HG03025 (cell line): ENCODE data around the gene IQSEC1.

Experiments
- ATAC-seq: cut with Tn5 transposase; IDR thresholded peaks from one replicate; pipeline ENCODE4 v1.9.1; 2021; ENCODE audit warnings: mild to moderate bottlenecking, moderate library complexity; ENCODE audit not compliant: unreplicated experiment, low FRiP score

IQSEC1 gene

DNA sequence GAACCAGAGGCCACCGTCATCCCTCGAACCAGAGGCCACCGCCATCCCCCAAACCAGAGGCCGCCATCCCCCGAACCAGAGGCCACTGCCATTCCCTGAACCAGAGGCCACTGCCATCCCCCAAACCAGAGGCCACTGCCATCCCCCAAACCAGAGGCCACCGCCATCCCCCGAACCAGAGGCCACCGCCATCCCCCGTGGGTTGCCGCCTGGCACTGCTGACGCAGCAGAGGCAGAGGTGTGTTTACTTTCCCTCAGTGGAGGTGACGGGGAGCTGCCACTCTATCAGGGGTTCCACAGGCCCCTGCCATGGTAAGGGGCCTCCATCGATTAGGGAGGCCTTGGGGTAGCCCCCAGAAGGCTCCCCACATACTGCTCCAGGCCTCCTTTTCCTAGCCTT is 1.5 kb downstream of the IQSEC1 start:
- ATAC-seq, result no peak

DNA sequence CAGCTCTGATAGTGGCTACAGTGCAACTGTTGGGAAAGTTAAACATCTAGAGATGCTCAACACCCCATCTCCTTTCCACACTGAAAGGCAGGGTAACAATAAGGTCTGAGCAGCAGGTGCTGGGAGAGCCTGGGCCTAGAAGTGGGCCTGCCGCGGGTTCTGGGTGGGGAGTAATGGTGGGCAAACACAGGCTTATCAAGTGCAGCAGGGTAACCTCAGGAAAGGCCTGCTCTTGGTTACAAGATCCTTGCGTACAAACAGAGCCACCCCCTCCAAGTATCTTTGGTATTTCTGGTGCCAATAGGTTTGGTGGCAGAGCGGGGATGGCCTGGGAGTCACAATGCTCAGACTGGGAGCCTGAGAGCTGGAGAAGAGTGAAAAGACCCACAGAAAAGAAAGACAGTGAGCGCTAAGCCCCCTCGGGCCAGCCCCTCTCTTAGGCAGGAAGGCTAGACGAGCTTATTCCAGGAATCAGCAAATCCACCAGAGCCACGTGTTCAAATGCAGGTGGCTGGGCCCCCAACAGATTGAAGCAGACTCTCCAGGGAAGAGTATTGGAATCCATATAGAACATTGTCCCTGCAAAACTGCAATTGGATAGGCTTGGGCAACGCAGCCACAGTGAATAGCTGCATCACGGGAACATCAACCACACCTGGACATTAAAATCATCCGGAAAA is 2.7 kb downstream of the IQSEC1 start:
- ATAC-seq, result no peak

- no peak for ATAC-seq
Observed at GRCh38 chr3:13069495-13069894, 3.7 kb downstream of the IQSEC1 start.

GRCh38 chr3:13068269-13069010 is 4.8 kb downstream of the IQSEC1 start:
- ATAC-seq, result no peak

DNA sequence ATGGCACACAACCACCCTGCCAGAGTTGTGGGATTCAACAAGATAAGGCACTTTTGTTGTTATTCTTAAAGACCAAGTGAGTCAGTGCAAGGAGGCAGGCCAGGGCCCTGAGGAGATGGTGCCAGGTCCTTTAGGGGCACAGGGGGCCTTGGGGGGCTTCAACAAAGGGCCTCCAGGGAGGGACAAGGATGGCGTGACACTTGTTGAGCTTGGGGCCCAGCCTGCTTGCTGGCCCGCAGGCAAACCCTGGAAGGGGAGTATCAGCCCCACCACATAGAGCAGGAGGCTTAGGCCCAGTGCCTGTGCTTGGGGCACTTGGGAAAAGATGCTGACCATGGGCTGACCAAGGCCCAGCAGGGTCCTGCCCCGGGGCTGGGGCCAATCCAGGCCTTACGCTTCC is 5.5 kb downstream of the IQSEC1 start:
- ATAC-seq, result no peak

DNA sequence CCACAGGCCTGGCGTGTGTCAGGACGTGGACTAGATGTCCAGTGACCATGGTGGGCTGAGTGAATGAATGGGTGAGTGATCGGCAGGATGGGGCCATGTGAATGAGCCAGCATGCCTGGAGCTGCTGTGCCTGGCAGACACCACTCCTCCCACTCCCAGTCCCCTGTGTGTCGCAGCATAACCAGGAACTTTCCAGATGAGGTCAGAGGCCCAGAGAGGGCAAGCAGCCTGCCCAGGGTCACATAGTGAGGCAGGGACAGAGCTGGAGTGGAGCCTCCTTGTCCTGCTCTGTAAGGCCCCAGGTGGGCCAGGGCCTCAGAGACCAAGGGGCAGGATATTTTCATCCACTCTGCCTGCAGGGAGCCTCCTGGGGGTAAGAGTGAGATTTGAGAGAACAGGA is 6.4 kb downstream of the IQSEC1 start:
- ATAC-seq, result no peak

GRCh38 chr3:13066236-13066635 is 7.0 kb downstream of the IQSEC1 start:
- no peak for ATAC-seq

DNA sequence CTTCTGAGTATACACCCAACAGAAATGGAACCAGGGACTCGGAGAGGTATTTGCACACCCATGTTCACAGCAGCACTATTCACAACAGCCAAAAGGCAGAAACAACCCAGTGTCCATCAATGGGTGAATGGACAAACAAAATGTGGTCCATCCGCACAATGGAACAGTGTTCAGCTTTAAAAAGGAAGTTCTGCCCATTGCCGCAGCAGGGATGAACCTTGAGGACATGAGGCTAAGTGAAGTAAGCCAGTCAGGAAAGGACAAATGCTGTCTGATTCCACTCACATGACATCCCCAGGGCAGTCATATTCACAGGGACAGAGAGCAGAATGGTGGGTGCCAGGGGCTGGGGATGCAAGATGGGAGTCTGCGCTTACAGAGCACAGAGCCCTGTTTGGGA is 7.5 kb downstream of the IQSEC1 start:
- ATAC-seq, result no peak

GRCh38 chr3:13064964-13065363 is 8.3 kb downstream of the IQSEC1 start:
- ATAC-seq, result no peak

GRCh38 chr3:13064159-13064868 is 8.9 kb downstream of the IQSEC1 start:
- no peak for ATAC-seq

DNA sequence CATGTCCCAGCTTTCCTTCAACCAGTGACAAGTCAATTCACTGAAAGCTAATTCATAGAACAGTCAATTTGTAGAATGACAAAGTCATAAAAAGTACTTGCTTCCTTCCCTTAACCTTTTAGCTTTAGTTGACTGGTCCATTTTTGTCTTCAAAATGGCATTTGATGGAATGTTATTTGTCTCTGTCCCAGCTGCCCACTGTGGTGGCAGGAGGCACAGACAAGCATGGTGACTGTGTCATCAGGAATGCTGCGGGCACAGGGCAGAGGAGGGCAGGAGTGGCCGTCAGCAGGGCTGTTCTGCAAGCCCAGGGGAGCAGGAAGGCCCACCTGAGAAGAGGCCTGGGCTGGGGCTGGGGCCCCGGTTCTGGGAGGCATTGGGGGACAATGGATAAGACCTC is 10.0 kb downstream of the IQSEC1 start:
- no peak for ATAC-seq

DNA sequence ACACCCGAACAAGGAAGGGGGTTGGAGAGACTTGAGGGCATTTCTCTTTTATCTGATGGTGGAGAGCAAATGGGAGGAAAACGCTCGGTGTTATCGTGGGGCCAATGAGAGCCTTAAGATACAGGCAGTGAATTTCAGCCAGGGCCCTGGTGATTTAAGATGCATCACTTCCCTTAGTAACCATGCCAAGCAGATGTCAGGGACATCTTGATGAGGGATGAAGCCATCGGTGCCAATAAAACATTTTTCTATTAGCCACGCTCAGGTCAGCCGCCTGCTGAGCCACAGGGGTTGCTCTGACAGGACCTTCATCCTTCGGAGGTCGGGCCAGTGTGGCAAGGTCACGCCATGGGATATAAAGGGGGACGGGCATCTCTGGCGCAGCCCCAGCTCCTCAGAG is 10.6 kb downstream of the IQSEC1 start:
- no peak for ATAC-seq

DNA sequence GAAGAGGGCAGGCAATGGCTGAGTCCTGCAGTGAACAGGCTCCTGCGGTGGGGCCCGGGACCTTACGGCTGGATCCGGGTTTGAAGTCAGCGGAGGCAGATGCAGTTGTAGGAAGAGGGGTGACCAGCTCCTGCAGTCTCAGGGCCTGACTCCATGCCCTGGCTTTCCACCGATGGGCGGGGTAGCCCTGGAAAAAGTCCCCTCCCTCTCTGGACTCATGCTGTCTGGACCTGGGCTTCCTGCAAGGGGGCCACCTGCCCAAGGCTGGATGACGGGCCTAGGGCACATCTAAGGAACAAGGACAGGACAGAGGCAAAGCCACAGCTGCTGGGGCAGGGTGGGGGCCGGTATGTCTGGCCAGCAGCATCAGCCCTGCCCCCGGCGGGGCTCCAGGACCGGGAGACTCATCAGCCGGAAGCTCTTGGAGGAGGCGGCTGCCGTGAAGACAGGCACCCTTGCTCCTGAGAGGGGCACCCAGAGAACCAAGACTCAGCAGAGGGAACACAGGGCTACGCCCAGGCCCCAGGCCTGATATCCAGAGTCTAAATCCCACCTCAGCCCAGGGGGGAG is 12.8 kb downstream of the IQSEC1 start:
- ATAC-seq, result no peak

GRCh38 chr3:13058346-13059120 is 14.7 kb downstream of the IQSEC1 start:
- ATAC-seq, result no peak

GRCh38 chr3:13057282-13058040 is 15.8 kb downstream of the IQSEC1 start:
- no peak for ATAC-seq

GRCh38 chr3:13055634-13056033 is 17.6 kb downstream of the IQSEC1 start:
- ATAC-seq, result no peak

GRCh38 chr3:13054341-13055285 is 18.6 kb downstream of the IQSEC1 start:
- no peak for ATAC-seq

- no peak for ATAC-seq
Observed at GRCh38 chr3:13053893-13054292, 19.3 kb downstream of the IQSEC1 start.

DNA sequence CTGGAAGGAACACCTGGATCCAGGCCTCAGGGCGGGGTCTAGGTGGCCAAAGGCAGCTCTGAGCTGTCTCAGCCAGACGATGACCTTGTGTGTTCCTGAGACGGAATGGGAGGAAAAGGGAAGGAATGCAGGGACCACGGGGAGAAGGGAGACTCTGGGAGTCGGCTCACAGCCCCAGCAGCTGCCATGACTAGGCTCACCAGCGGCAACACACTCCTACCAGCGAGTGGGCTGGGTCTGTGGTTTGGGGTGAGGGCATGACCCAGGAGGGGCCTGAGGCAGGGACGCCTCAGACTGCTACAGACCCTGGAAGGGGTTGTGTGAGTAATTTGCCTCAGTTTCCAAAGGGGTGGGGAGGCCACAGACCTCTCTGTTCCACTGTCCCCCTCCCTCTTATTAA is 19.8 kb downstream of the IQSEC1 start:
- ATAC-seq, result no peak
